HCT116 (cell line): ENCODE measurements around the gene STARD3. TPM values are rescaled to one million over a fixed set of nuclear protein-coding genes. Genes with fewer than 3 reads are reported as not detected.

Experiments
- ATAC-seq: fragments of 200-7000 bp; cut with Tn5 transposase; 2 replicates; pipeline ENCODE4 v1.9.1; 2020; ENCODE audit warnings: mild to moderate bottlenecking, moderate library complexity
- BruUV-seq: library from RNA; stranded (reverse); fragments of 400-500 nt; replicated peaks from 2 replicates; lab custom pipeline; 2021; lab: Mats Ljungman, UMichigan
- CTCF ChIA-PET: fragments of 300-600 bp; sonication (Branson Sonifier 250); formaldehyde crosslinking; loops from one replicate; lab custom pipeline; 2021; ENCODE audit warnings: antibody characterized with exemption; lab: Charles Lee
- POLR2A ChIA-PET: fragments of 300-600, 350-600 bp; sonication (Branson Sonifier 250); formaldehyde crosslinking; loops from one replicate; lab custom pipeline; 2021; ENCODE audit warnings: antibody characterized with exemption; lab: Charles Lee
- RAD21 ChIA-PET, 2 experiments: fragments of 300-600 bp; sonication (Branson Sonifier 250); formaldehyde crosslinking; loops; one replicate each; lab custom pipeline; 2023; ENCODE audit warnings: low total read pairs in 2 of 2; ENCODE audit not compliant: uncharacterized antibody in 2 of 2, unreplicated experiment in 2 of 2, low non-redundant PET in 1 of 2; lab: Charles Lee
- DNase-seq: peaks from one replicate; pipeline ENCODE4 v3.0.0-alpha.2; 2010; ENCODE audit warnings: low read depth, low spot score
- H2AFZ ChIP-seq: fragments of 200-600 bp; shearing (Covaris generic), sonication (generic); 2 replicates; pipeline ENCODE4 v1.6.1; 2017; ENCODE audit warnings: low read depth, mixed run types, mixed read lengths, antibody characterized with exemption, low read length; ENCODE audit not compliant: poor library complexity, severe bottlenecking
- H3K27ac ChIP-seq: 2 replicates; pipeline ENCODE4 v1.5.1; 2012; ENCODE audit warnings: low read depth, low read length
- H3K27me3 ChIP-seq: fragments of 200-600 bp; sonication (generic); 2 replicates; pipeline ENCODE4 v1.6.1; 2016; ENCODE audit warnings: mixed run types, low read length, mixed read lengths; ENCODE audit not compliant: insufficient read depth
- H3K36me3 ChIP-seq, 2 experiments: fragments of 200-500 bp in 1 of 2; fragments of 200-600 bp in 1 of 2; sonication (Bioruptor generic) in 1 of 2; sonication (generic) in 1 of 2; 2 replicates each; pipeline versions ENCODE4 v1.5.1 to v1.6.1; 2014 to 2016; ENCODE audit warnings: low read length in 2 of 2, inconsistent platforms in 1 of 2, mixed read lengths in 1 of 2, mixed run types in 1 of 2; ENCODE audit not compliant: insufficient read depth in 2 of 2, control insufficient read depth in 1 of 2
- H3K4me1 ChIP-seq, 2 experiments: fragments of 200-600 bp in 1 of 2; sonication (generic) in 1 of 2; 2 replicates each; pipeline versions ENCODE4 v1.5.1 to v1.6.1; 2012 to 2017; ENCODE audit warnings: low read length in 2 of 2, inconsistent platforms in 1 of 2, mild to moderate bottlenecking in 1 of 2, mixed read lengths in 1 of 2, mixed run types in 1 of 2, moderate library complexity in 1 of 2; ENCODE audit not compliant: insufficient read depth in 2 of 2, control insufficient read depth in 1 of 2
- H3K4me2 ChIP-seq: fragments of 200-600 bp; sonication (generic); 2 replicates; pipeline ENCODE4 v1.6.1; 2017; ENCODE audit warnings: mixed run types, low read length, mixed read lengths
- H3K4me3 ChIP-seq, 2 experiments: fragments of 200-600 bp in 1 of 2; sonication (generic) in 1 of 2; replicated peaks in 1 of 2; 2 replicates each; pipeline ENCODE4 v1.5.1; 2011 to 2016; ENCODE audit warnings: low read length in 2 of 2, control low read depth in 1 of 2, low read depth in 1 of 2, mild to moderate bottlenecking in 1 of 2, mixed read lengths in 1 of 2, mixed run types in 1 of 2
- H3K79me2 ChIP-seq: fragments of 200-600 bp; sonication (generic); 2 replicates; pipeline ENCODE4 v1.6.1; 2017; ENCODE audit warnings: mild to moderate bottlenecking, mixed run types, low read length, moderate library complexity, mixed read lengths; ENCODE audit not compliant: insufficient read depth
- H3K9ac ChIP-seq: fragments of 200-600 bp; sonication (generic); 2 replicates; pipeline ENCODE4 v1.6.1; 2016; ENCODE audit warnings: low read length, mixed read lengths
- H3K9me2 ChIP-seq: fragments of 200-600 bp; sonication (generic), shearing (Covaris generic); 2 replicates; pipeline ENCODE4 v1.6.1; 2017; ENCODE audit warnings: mixed run types, mild to moderate bottlenecking, moderate library complexity; ENCODE audit not compliant: insufficient read depth
- H3K9me3 ChIP-seq, 2 experiments: fragments of 200-500 bp in 1 of 2; fragments of 200-600 bp in 1 of 2; sonication (Bioruptor generic) in 1 of 2; sonication (generic) in 1 of 2; 2 replicates each; pipeline ENCODE4 v1.6.1; 2014 to 2017; ENCODE audit warnings: low read length in 2 of 2, mixed read lengths in 2 of 2, inconsistent platforms in 1 of 2, low read depth in 1 of 2, mild to moderate bottlenecking in 1 of 2, mixed run types in 1 of 2, moderate library complexity in 1 of 2; ENCODE audit not compliant: control insufficient read depth in 1 of 2, insufficient read depth in 1 of 2
- H4K20me1 ChIP-seq: fragments of 200-600 bp; sonication (generic), shearing (Covaris generic); 2 replicates; pipeline ENCODE4 v1.6.1; 2017; ENCODE audit warnings: mixed run types, mild to moderate bottlenecking, moderate library complexity; ENCODE audit not compliant: insufficient read depth
- CEBPB ChIP-seq: IDR thresholded peaks from 2 replicates; pipeline ENCODE4 v1.6.1; 2012; ENCODE audit warnings: low read depth
- CTCF ChIP-seq, 3 experiments: fragments of 200-600 bp in 1 of 3; sonication (generic) in 1 of 3; IDR thresholded peaks in 2 of 3; conservative IDR thresholded peaks in 1 of 3; 2 replicates each; pipeline ENCODE4 v1.5.1; 2012 to 2017; ENCODE audit warnings: low read depth in 2 of 3, low read length in 2 of 3, antibody characterized with exemption in 1 of 3, borderline replicate concordance in 1 of 3, control low read depth in 1 of 3, mild to moderate bottlenecking in 1 of 3, mixed read lengths in 1 of 3, mixed run types in 1 of 3, moderate library complexity in 1 of 3; ENCODE audit not compliant: insufficient read depth in 1 of 3
- EZH2phosphoT487 ChIP-seq: fragments of 200-600 bp; IDR thresholded peaks from 2 replicates; pipeline ENCODE4 v1.6.1; 2018; ENCODE audit warnings: antibody characterized with exemption, borderline replicate concordance
- JUND ChIP-seq: IDR thresholded peaks from 2 replicates; pipeline ENCODE4 v1.6.1; 2012
- MAX ChIP-seq: IDR thresholded peaks from 2 replicates; pipeline ENCODE4 v1.6.1; 2012
- RAD21 ChIP-seq: IDR thresholded peaks from 2 replicates; pipeline ENCODE4 v1.6.1; 2012; ENCODE audit warnings: low read depth, mild to moderate bottlenecking
- REST ChIP-seq: IDR thresholded peaks from 2 replicates; pipeline ENCODE4 v1.6.1; 2012; ENCODE audit warnings: low read depth
- SP1 ChIP-seq: IDR thresholded peaks from 2 replicates; pipeline ENCODE4 v1.6.1; 2012; ENCODE audit warnings: low read depth
- SRF ChIP-seq: IDR thresholded peaks from 2 replicates; pipeline ENCODE4 v1.6.1; 2012; ENCODE audit warnings: low read depth
- YY1 ChIP-seq: IDR thresholded peaks from 2 replicates; pipeline ENCODE4 v1.6.1; 2011; ENCODE audit warnings: low read length, low read depth, moderate library complexity, mild to moderate bottlenecking; ENCODE audit not compliant: insufficient replicate concordance; ENCODE audit errors: extremely low read depth
- ZBTB33 ChIP-seq: IDR thresholded peaks from 2 replicates; pipeline ENCODE4 v1.6.1; 2011; ENCODE audit warnings: mild to moderate bottlenecking, low read length, moderate library complexity; ENCODE audit not compliant: insufficient replicate concordance; ENCODE audit errors: extremely low read depth
- ZFX ChIP-seq: fragments of 450-650 bp; IDR thresholded peaks from 2 replicates; pipeline ENCODE4 v1.6.1; 2017
- intact Hi-C: fragments of 100-400 bp; cut with micrococcal nuclease; formaldehyde crosslinking; loops from 2 replicates; pipeline ENCODE4 v1.10.0; 2022
- total RNA-seq: library from RNA; stranded (reverse); gene quantifications from one replicate; pipeline ENCODE4 v1.2.1, GENCODE V29; 2021; ENCODE audit not compliant: unreplicated experiment

Gene STARD3
- total RNA-seq, 1 experiment from 2014 or later, result 73.9 TPM

GRCh38 chr17:39677072-39677471 is 40.1 kb downstream of the STARD3 start:
- ChIA-PET POLR2A (no interaction called here), RAD21 (no interaction called here)
- Histone ChIP-seq H3K4me1 (peaks cover 17 to 19% of the 10 kb centered on the region in 2 experiments; a peak in 2 of 4 replicates), H3K4me2 (no peak overlapping the region), H3K9ac (no peak overlapping the region), H2AFZ (no peak overlapping the region)
- TF ChIP-seq JUND (no peak), CEBPB (no peak), EZH2phosphoT487 (no peak), SP1 (no peak), ZFX (no peak), YY1 (no peak), MAX (no peak), REST (no peak), RAD21 (no peak), SRF (no peak), CTCF (IDR thresholded peaks at IDR 0.05 in 2 of 3, conservative IDR thresholded peaks at IDR 0.05 in 1 of 3; ENCODE audit: borderline replicate concordance in 1 of 3, insufficient read depth in 1 of 3, low read depth in 2 of 3, low read length in 2 of 3) (no peak), ZBTB33 (no peak)
- TF ChIP-seq, all 23 proteins: peak for 0
- CTCF ChIA-PET, result no interaction called here
- H3K36me3 ChIP-seq, result no peaks in the 10 kb centered on the region
- no peaks in the 10 kb centered on the region for H3K9me3 ChIP-seq
- ATAC-seq, result no peak
- intact Hi-C loops, result no loop called here
- no peak for DNase-seq
- H3K27ac ChIP-seq, result no peak overlapping the region
- no peaks in the 10 kb centered on the region for H3K79me2 ChIP-seq
- H4K20me1 ChIP-seq, result no peaks in the 10 kb centered on the region
- no peak overlapping the region for H3K4me3 ChIP-seq
- H3K27me3 ChIP-seq, result no peaks in the 10 kb centered on the region
- no peaks in the 10 kb centered on the region for H3K9me2 ChIP-seq
- BruUV-seq, result no TSS peak
